HG03103 (cell line): Measurements from ENCODE around the gene RELL1.
"Not testable (repeated sequence)": the region's sequence is repeated elsewhere in the genome, so short reads cannot be mapped to it uniquely, and the experiment has no call there.

Experiments used
- ATAC-seq: cut with Tn5 transposase; IDR thresholded peaks from one replicate; pipeline ENCODE4 v1.9.1; 2021; ENCODE audit warnings: low read depth; ENCODE audit not compliant: unreplicated experiment

RELL1 gene

GRCh38 chr4:37693450-37694190, 7.4 kb upstream of the RELL1 start:
- ATAC-seq: no peak

- ATAC-seq: no peak
These were observed 6.9 kb upstream of the RELL1 start for GRCh38 chr4:37693030-37693429.

GRCh38 chr4:37690976-37691375, 4.8 kb upstream of the RELL1 start:
- no peak for ATAC-seq

- ATAC-seq: no peak
These were observed 3.3 kb upstream of the RELL1 start for GRCh38 chr4:37689353-37690095.

GRCh38 chr4:37687681-37688080, 1.5 kb upstream of the RELL1 start:
- no peak for ATAC-seq

GRCh38 chr4:37687194-37687562, 1.0 kb upstream of the RELL1 start:
- no peak for ATAC-seq

- peak; percentile 2 for ATAC-seq
These were observed 278 bp downstream of the RELL1 start for GRCh38 chr4:37685823-37686372.

GRCh38 chr4:37685161-37685822, 884 bp downstream of the RELL1 start:
- ATAC-seq: no peak

GRCh38 chr4:37684154-37684553, 2.0 kb downstream of the RELL1 start:
- no peak for ATAC-seq

GRCh38 chr4:37682701-37683401, 3.3 kb downstream of the RELL1 start:
- peak; percentile 17 for ATAC-seq

- no peak for ATAC-seq
These were observed 6.1 kb downstream of the RELL1 start for GRCh38 chr4:37680089-37680488.

GRCh38 chr4:37679301-37679700, 6.9 kb downstream of the RELL1 start:
- no peak for ATAC-seq

- no peak for ATAC-seq
These were observed 7.6 kb downstream of the RELL1 start for GRCh38 chr4:37678624-37679023.

GRCh38 chr4:37675587-37676290, 10.4 kb downstream of the RELL1 start:
- peak; percentile 92 for ATAC-seq

GRCh38 chr4:37674439-37674838, 11.7 kb downstream of the RELL1 start:
- no peak for ATAC-seq

- ATAC-seq: no peak
These were observed 12.5 kb downstream of the RELL1 start for GRCh38 chr4:37673538-37674192.

GRCh38 chr4:37671072-37671471, 15.1 kb downstream of the RELL1 start:
- ATAC-seq: no peak

GRCh38 chr4:37670249-37670648, 15.9 kb downstream of the RELL1 start:
- no peak for ATAC-seq

GRCh38 chr4:37669124-37669523, 17.1 kb downstream of the RELL1 start:
- ATAC-seq: not testable (repeated sequence)
